NCI-H1417 treated with DMSO at 0.1 percent for 48 hours (cell line): ENCODE data around the gene AOPEP.

ENCODE experiments used
- DNase-seq: peaks from one replicate; lab custom pipeline; 2025; lab: John Stamatoyannopoulos, UW

The AOPEP gene

DNA sequence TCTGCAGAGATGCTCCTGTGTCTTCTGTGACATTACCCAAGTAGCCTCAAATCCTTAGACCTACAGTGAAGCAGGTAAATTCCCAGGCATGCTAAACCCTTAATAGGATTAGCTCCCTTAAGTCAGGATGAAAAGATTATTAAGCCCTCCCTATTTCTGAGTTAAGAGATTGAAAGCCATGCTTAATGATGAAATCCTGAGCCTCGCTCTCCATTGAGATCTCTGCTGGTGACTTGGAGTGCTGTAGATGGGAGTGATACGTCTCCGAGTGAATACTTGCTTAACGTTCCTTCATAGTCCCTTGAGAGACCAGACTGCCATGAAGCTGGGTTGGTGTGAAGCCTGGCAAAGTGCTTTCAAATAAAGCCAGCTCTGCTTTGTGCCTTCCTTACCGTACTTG, 34.2 kb downstream of the AOPEP start:
- no peak for DNase-seq

DNA sequence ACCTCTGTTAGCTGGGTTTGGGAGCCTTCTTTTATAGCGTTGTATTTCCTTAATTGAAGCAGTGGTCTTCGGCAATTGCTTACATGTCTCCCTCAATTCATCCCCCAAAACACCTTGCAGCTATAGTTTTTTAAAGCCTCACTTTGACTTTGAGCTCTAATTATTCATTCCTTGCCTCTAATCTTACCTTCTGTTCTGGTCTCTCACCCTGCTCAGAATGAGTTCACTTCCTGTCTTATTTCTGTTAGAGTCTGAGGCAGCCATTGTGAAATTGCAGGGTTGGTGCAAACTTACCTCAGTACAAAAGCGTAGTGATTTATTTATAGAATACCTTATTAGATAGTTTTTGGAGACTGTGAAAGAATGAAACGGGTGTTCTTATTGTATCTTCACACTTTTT, 35.0 kb downstream of the AOPEP start:
- no peak for DNase-seq

DNA sequence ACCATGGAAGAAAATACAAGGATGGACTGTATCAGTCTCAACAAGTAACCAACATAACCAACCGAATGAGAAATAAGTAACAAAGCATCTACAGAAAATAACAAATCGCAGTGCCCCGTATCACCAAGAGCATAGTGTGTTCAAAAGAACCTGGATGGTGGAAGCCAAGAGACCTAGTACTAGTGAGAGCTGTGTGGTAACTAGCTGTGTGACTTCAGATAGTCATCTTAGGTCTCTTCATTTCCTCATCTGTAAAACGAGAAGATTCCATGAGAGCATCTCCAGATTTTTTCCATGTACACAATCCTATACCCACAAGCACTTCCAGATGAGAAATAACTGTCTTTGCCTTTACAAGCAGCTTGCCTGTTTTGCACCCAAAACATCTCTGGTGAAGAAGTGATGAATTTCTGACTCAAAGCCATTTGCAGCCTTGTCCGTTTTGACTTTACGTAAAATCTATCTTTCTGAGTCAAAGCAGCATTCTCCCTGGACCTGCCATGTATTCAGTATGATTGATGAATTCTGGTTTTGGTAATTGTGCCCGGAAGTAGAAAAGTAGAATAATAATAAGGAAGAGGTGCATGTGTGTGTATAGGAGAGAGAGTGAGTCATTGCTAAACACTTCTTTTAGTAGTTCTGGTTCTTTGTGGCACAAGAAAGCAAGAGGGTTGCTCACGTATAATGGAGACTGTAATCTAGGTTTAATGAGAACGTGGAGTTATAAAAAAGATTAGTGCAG, 41.0 kb downstream of the AOPEP start:
- DNase-seq: no peak

DNA sequence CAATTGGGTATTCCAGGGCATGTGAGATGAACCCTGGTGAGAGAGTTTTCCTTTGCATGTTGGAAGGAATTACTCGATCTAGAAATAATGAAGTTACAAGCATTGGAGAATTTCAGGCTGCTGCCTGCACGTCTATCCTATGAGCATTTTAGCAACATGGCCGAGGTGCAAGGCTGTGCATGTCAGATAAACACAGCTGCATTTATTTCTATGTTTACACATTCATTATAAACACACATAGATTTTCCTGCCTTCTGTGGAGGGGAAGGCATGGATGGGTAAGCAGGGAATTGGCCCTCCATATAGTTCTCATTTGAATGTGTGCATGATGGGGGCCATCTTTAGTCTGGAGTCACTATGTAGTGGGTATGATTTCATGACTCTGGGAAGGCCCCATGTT, 42.3 kb downstream of the AOPEP start:
- no peak for DNase-seq

DNA sequence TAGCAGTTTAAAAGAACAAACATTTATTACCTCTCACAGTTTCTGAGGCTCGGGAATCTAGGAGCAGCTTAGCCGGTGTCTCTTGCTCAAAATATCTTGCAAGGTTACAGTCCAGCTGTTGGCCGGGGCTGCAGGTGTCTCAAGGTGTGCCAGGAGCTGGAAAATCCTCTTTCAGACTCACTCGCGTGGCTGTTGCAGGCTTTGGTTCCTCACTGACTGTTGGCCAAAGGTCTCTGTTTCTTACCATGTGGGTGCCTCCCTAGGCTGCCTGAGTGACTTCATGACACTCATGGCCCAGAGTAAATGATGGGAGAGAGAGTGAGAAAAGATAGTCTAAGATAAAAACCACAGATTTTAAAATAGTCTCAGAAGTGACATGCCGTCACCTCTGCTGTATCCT, 43.8 kb downstream of the AOPEP start:
- no peak for DNase-seq

DNA sequence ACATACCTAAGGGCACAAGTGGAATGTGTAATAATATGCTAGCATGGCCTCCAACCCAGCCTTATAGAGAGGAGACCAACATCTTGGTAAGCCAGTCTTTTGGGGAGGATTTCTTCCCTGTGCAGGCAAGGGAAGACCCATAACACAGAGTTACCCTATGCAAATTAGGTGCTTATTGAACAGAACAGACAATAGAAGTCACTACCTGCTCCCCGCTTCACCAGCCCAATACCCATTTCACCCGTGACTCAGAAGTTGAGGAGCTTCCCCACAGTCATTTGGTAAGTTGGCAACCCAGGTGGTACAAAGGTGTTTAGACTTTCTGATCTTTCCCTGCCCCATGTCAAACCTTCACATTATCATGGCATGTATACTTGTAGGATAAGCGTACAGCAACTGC, 44.6 kb downstream of the AOPEP start:
- DNase-seq: no peak

DNA sequence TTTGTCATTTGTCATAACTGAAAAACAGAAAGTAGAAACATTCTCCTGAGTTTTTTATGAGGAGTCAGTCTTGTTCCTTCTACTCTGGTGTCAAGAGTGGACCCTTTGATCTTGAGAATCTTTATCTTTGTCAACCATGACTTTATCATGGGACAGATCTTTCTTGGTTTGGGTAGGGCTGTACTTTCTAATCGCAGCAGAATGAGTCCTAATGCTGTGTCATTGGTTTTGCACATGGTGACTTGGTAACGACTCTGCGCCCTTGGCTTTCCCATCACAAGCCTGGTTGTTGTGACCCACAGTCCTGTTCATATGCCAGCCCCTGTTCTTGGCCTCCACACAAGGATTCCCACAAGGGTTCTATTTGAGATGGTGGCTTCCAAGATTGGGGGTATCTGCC, 45.6 kb downstream of the AOPEP start:
- DNase-seq: no peak

DNA sequence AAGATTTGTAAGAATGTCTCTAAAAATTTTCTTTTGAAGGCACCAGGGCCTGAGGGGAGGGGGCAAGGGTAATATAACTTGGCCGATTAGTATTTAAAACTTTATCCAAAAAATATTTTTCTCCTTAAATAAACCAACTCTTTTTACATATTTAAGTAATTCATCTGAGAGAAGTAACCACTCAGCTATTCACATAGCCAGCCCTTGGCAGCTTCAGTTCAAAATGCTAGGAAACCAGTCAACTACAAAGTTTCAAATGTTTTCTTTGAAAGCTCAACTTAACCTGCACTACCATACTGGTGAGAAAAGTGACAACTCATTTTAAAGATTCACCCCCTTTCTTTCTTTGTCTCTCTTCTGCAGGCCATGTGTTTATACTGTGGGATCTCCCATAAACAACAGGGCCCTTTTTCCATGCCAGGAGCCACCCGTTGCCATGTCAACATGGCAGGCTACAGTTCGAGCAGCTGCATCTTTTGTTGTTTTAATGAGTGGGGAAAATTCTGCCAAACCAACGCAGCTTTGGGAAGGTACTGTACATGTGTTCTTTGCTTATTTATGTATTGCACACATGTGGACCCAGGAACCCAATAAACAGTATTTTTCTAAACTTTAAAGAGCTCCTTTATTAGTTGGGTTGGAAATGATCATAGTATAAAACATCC, 46.3 kb downstream of the AOPEP start:
- peak; percentile 92 for DNase-seq

DNA sequence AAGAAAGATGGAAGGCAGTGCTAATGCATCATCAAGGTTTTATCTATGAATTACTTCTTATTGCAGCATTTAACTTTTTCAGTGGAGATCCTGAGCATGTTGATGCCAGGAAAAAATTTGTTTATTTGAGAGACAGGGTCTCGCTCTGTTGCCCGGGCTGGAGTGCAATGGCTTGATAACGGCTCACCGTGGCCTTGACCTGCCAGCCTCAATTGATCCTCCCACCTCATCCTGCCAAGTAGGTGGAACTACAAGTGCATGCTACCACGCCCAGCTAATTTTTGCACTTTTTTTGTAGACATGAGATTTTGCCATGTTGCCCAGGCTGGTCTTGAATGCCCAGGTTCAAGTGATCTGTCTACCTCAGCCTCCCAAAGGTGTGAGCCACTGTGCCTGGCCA, 47.2 kb downstream of the AOPEP start:
- DNase-seq: no peak

DNA sequence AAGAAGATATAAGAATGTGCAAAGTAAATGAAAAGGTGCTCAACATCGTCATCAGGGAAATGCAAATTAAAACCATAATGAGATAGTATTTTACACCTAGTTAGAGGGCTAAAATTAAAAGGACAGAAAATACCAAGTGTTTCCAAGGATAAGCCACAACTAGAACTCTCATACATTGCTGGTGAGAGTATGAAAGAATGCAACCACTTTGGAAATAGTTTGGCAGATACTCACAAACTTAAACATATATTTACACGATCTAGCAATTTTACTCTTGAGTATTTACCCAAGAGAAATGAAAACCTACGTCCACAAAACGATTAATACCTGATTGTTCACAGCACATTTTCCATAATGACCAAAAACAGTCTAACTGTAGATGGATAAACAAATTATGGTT, 51.5 kb downstream of the AOPEP start:
- DNase-seq: no peak

DNA sequence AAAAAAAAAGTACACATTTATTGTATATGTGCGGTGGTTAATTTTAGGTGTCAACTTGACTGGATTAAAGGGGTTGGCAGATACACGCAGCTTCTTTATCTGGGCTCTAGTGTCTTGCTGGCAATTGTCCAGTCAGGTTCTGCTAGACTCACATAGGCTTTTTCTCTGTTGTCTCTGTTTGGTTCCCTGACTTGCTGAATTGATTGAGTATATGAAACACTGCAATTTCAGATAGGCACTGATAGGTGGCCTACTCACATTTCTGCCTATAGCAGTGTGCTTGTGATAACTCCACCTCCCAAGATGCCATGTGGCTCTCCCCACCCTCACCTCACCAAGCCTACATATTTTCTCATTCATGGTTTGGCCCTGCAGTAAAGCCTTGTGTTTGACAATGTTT, 52.5 kb downstream of the AOPEP start:
- no peak for DNase-seq

DNA sequence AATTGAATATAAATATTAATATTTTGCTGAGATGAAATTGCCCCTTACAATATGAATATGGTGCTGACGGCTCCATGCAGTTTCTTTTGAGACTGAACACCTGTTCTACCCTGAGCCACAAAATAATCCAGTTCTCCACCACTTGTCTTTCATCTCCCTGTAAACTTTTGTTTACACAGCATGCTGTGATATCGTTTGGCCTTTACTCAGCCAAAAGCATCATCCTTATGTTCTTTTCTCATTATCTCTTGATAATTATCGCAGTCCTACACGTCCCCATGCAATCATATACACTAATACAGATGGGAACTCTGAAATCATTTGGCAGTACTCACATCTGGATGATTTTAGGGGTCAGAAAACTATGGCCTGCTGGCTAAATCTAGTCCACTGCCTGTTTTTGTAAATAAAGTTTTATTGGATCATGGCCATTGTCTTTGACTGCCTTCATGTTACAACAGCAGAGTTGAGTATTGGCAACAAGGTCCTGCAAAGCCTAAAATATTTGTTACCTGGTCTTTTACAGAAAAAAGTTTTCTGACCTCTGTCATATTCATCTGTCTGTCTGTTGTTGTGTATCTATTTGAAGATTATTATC, 53.3 kb downstream of the AOPEP start:
- no peak for DNase-seq

DNA sequence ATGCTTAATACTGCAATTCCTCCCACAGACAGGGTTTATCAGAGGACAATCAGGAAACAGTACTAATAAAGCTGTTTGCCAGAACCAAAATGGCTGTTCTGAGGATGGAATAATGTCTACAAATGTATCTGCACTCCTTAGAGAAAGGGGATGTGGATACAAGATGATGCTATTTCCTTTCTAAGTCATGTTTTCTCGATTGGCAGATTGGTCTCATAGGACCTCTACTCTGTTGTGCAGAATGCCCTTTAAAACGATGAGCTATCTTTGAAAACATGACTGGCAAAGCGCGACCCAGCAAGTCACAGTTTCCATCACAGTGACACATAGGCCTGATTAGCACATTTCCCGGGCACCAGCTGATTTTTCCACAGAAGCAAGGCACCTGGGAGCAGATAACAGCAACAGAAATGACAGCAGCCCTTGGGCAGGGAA, 54.0 kb downstream of the AOPEP start:
- DNase-seq: no peak

DNA sequence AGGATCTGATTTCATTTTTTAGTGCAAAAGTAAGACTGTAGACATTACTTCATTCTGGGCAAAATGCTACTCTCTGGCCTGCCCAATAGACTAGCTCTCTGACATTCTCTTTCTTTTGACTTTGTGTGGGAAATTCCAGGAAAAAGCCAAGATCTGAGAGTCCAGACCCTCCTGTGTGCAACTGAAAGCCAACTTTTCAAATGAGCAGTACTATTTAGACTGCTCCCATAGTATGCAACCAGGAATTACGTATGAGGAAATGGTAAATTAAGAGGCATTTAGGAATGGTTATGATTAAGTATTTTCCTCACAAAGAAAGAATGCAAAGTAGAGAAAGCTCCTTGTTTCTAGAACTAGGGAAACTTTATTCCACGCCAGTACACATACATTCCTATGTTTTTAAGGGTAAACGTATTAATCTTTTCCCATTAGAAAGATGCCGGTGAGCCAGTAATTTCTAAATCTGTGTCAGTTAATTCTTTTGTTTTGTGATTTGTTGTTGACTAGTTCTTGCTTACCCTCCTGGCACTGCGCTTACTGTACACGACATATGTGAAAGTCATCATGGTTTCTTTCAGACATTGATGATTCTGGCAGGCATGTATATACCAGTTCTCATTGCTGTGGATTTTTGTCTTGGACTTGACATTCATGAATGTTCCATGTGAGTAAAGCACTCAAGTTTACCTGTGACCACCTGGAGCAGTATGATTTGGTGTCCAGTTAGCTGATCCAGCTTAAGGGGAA, 56.0 kb downstream of the AOPEP start:
- DNase-seq: no peak

DNA sequence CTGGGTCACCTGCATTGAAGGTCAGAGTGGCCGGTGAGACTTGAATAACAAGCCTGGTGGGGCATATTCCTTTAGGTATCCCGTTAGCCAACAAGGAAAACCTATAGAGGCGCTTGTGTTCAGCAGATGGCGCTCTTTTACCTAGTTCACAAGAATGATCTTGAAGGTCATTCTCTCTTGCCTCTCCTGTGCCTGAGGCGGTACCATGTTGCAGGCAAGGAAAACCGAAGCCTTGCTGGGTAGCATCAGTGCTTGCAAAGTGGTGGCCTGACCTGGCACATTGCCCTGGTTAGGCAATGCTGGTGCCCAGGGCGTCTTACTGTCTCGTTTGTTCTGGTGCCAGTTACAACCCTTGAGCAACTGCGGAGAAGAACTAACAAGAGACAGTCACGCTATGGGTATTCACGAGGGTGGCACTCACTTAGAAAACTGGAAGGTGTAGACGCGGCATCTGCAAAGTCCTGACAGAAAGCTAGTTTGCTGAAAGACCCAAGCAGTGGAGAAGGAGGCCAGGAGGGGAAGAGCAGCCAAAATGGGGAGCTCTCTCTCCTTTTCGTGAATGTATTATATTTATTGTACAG, 56.7 kb downstream of the AOPEP start:
- DNase-seq: peak; percentile 47

DNA sequence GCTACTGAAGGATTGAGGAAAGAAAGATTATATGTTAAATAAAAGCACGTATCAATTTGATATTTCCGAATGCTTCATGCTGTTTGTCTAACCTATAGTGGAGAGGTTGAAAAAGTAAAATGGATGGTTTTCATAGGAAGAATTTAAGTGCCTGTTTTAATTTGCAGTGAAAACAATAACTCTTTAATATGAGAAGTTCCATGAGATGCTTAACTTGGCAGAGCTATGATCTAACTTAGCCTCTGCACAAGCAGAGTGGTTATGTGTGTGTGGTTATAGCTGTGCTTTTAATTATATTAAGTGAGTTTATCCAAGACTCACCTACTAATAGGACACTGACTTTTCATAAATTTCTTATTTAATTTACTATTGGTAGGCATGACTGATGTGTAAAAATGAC, 57.4 kb downstream of the AOPEP start:
- no peak for DNase-seq

DNA sequence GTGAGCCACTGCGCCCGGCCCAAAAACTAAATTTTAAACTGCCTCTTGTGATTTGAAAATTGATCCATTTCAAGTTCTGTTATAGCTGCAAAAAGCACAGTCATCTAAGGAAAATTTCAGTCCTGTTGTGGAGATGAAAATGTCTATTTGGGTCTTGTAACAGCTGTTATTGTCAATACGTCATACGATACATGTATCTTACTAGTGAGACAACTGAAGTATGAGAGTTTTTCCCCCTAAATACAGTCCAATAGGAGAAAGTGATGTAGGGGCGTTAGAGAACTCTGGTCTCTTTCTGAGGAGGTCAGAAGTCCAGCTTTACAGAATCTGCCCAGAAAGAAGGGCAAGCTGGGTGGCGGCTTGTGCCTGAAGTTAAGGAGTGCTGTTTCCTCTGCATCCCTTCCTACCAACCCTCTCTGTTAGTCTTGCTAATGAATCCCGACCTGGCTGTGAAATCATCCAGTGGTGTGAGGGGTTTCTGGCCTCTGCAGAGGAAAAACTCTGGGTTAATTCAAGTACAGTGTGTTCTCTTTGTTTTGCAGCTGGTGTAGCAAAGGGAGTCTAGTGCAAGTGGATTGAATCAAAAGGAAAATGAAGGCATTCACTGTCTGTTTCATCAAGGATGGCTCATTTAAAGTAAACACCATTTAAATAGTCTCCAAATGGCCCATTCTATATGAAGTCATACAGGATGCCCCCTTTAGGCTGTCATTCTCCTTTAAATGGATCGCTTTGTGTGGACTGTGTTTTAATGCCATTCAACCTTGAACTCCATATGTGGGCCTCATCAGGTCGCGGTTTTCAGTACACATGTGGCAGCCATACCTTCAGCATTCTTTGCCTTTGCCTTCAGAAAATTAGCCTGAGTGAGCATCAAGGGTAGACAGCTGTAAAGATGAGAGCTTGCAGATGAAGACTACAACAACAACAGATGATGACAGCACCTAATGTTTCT, 59.0 kb downstream of the AOPEP start:
- no peak for DNase-seq

DNA sequence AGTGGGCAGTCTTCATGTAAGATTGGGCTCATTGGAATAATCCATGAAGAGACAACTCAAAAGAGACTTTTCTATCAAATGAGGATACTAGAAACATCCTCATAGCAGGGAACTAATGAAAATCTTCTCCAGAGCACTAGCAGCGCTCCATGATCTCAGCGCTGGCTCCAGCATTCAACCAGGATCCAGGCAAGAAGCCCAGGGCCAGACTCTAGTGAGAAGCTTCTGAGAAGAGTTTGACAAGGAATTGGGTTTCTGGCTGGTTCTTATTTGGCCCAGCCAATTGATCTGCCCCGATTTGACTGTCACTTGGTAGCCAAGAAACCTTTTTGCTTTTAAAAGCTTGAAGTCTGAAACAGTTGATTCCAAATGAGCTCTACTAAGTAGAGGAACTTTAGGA, 60.1 kb downstream of the AOPEP start:
- DNase-seq: no peak

DNA sequence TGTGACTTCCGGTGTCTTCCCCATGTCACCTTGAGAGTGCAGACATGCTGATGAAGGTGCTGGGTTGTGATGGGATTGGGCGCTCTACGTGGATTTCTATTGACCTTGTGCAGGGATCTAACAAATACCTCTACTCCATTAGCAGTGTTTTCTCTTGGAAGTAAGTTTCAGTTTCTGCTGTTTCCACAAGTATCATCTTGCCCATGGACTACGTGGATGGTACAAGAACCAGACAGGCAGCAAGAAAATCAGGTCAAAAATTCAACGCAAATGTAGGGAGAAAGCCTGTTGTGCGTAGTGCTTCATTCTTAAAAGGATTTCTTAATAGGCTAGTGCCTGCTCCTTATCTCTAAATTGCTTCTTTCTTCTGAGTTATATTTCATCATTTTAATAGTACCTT, 60.8 kb downstream of the AOPEP start:
- no peak for DNase-seq

DNA sequence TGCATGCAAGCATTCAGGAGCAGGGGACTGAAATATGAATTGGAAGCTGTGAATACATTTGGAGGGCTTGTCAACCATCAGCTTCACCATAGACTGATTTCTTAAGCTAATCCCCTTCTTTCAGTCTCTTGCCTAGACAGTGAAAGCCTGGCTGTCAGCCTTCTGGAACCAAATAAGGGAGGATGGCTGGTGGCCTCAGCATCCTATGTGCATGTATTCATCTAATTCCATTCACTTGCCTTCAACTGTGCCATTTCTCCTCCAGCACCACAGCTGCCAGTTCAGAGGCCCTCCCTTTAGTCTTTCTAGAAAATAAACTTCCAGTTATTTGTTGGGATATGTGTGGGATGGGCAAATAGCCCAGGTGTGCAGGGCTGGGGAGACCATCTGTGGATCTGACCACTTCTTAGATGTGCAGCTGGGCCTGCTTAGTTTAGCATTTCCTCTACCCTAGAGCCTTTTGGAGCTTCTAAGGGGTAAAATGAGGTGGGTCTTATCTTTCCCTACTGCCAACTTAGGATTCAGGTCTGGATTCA, 62.1 kb downstream of the AOPEP start:
- DNase-seq: no peak

DNA sequence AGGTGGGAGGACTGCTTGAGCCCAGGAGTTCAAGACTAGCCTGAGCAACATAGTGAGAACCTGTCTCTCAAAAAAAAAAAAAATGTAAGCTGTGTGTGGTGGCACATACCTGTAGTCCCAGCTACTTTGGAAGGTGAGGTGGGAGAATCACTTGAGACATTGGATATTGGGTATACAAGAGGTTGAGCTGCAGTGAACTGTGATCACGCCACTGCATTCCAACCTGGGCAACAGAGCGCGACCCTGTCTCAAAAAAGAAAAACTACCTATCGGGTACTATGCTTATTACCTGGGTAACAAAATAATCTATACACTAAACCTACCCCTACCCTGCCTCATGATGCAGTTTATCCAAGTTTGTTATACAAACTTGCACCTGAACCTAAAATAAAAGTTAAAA, 64.9 kb downstream of the AOPEP start:
- no peak for DNase-seq
